Kidney (tissue), 14 donors: ENCODE data around the gene ICA1. TPM values are rescaled to one million over a fixed set of nuclear protein-coding genes. Genes with fewer than 3 reads are reported as not detected.

Source experiments
- DNase-seq, 5 donors: peaks; one replicate each; pipeline ENCODE4 v3.0.0-alpha.2; 2013 to 2020
- FAIRE-seq: peaks from 2 replicates; lab custom pipeline; 2012; peaks lifted over from hg19 to GRCh38; lab: Jason Lieb, UNC
- H3K27ac ChIP-seq, 2 donors: one replicate each; pipeline ENCODE4 v1.7.0; 2013; ENCODE audit warnings: low read depth in 2 of 2, low read length in 2 of 2, inconsistent platforms in 1 of 2
- H3K27me3 ChIP-seq: one replicate; pipeline ENCODE4 v1.7.1; 2013; ENCODE audit warnings: low read length, inconsistent platforms; ENCODE audit not compliant: control insufficient read depth, insufficient read depth
- H3K36me3 ChIP-seq, 3 donors: one replicate each; pipeline versions ENCODE4 v1.7.0 to v1.7.1; 2013; ENCODE audit warnings: low read length in 3 of 3, control low read depth in 1 of 3, inconsistent platforms in 1 of 3; ENCODE audit not compliant: insufficient read depth in 3 of 3, control insufficient read depth in 2 of 3
- H3K4me1 ChIP-seq, 3 donors: one replicate each; pipeline versions ENCODE4 v1.7.0 to v1.7.1; 2013; ENCODE audit warnings: low read length in 3 of 3, inconsistent platforms in 1 of 3, low read depth in 1 of 3; ENCODE audit not compliant: control insufficient read depth in 2 of 3, insufficient read depth in 2 of 3
- H3K4me3 ChIP-seq, 3 donors: one replicate each; pipeline versions ENCODE4 v1.7.0 to v1.8.1; 2013; ENCODE audit warnings: low read length in 3 of 3, control low read depth in 1 of 3, inconsistent platforms in 1 of 3
- H3K9ac ChIP-seq, 3 donors: one replicate each; pipeline versions ENCODE4 v1.7.0 to v1.7.1; 2013; ENCODE audit warnings: low read length in 3 of 3, control low read depth in 1 of 3, inconsistent platforms in 1 of 3
- H3K9me3 ChIP-seq, 3 donors: one replicate each; pipeline versions ENCODE4 v1.7.0 to v1.7.1; 2013; ENCODE audit warnings: low read length in 3 of 3, control low read depth in 1 of 3, inconsistent platforms in 1 of 3; ENCODE audit not compliant: control insufficient read depth in 2 of 3, insufficient read depth in 1 of 3
- intact Hi-C: fragments of 100-400 bp; cut with DNase I; formaldehyde crosslinking; loops from one replicate; pipeline ENCODE4 v1.11.1; 2022
- polyA plus RNA-seq: library from polyadenylated mRNA; stranded (reverse); fragments of 350-450 nt; fragmentation: Illumina TruSeq; extraction: RNeasy Lipid Tissue Mini Kit (QIAGEN cat#74804); gene quantifications from one replicate; pipeline ENCODE4 v1.2.3, GENCODE V29; 2014; ENCODE audit warnings: low read depth, low replicate concordance; ENCODE audit not compliant: insufficient read depth
- total RNA-seq: library from RNA; stranded (reverse); fragmentation: NEBNext Ultra II Directional; extraction: Animal tissue kit (Norgen Biotek cat#: 25700); gene quantifications from one replicate; pipeline ENCODE4 v1.2.1, GENCODE V29; 2021
- TF ChIP-seq, protein P1 (sequence below): IDR thresholded peaks from 3 replicates; pipeline ENCODE4 v1.5.1; 2012; ENCODE audit warnings: mild to moderate bottlenecking, moderate library complexity, borderline replicate concordance; ENCODE audit not compliant: insufficient read depth; ENCODE audit errors: extremely low read depth
- donor health status: control.
- donor health status: control.
- donor health status: control.
- donor health status: control.
- donor health status: control.
- donor health status: DM: yes; HTN: yes; CAD: no.
- donor health status: Normal renal cell carcinoma (clear cell type).

The ICA1 gene
- total and polyA plus RNA-seq, 2 donors from 2014 or later = 24.2 to 41.8 TPM

DNA sequence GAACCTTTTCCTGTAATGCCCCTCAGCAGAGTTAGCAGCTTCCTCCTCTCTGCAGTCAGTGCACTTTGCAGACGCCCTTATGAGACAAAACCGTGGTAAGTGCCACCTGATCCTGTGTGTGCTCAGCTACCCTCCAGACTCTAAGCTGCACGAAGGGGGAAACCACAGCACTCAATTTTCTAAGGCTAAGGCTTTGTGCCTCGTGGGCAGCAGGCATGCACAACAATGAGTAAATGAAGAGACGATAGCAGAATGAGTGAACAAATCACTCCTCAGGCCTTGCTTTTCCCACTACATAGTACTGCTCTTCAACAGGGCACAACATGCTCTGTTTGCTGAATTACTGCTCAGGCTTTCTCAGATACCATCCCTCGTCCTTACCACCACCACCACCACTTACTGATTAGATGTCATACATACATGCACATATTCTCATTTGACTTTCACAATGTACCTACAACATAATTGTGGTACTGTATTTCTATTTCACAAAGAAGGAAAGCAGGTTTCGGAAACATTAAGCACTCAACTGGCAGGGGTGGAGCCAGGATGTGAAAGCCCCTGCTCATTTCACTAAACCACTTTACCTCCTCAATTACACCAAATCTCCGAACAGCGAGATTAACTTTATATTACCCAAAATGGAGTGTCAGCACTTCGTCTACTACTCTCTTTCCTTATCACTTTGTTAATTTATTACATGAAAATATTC is 85.4 kb downstream of the ICA1 start:
- Histone ChIP-seq H3K27me3 (no peaks in the 10 kb centered on the region), H3K4me1 (peaks cover 0 to 16% (median 10%) of the 10 kb centered on the region in 3 donors), H3K4me3 (no peak overlapping the region), H3K9ac (no peak overlapping the region), H3K27ac (no peak overlapping the region), H3K9me3 (no peaks in the 10 kb centered on the region), H3K36me3 (no peaks in the 10 kb centered on the region)
- DNase-seq (no peak), FAIRE-seq (no peak)
- intact Hi-C loops = no loop called here
- TF ChIP-seq, protein P1, sequence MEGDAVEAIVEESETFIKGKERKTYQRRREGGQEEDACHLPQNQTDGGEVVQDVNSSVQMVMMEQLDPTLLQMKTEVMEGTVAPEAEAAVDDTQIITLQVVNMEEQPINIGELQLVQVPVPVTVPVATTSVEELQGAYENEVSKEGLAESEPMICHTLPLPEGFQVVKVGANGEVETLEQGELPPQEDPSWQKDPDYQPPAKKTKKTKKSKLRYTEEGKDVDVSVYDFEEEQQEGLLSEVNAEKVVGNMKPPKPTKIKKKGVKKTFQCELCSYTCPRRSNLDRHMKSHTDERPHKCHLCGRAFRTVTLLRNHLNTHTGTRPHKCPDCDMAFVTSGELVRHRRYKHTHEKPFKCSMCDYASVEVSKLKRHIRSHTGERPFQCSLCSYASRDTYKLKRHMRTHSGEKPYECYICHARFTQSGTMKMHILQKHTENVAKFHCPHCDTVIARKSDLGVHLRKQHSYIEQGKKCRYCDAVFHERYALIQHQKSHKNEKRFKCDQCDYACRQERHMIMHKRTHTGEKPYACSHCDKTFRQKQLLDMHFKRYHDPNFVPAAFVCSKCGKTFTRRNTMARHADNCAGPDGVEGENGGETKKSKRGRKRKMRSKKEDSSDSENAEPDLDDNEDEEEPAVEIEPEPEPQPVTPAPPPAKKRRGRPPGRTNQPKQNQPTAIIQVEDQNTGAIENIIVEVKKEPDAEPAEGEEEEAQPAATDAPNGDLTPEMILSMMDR = no peak

DNA sequence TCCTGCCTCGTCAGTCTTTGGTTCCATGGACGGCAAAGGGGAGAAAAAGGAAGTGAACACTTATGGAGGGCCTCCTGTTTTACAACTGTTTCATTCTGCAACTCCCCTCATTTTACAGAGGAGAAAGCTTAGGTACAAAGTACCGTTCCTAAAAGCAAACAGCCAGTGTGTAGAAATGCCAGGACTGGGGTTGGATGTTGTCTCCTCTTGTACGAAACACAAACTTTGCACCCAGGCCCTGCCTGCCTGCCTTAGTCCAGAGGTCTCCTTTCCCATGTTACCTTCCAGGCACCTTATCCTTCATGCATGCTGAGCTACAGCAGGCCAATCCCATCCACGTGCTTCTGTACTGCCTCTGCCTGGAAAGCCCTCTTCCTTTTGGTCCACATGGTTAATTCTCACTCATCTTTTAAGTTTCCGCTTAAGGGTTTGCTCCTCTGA is 86.0 kb downstream of the ICA1 start:
- no peak for FAIRE-seq
- H3K27ac ChIP-seq = no peak overlapping the region

DNA sequence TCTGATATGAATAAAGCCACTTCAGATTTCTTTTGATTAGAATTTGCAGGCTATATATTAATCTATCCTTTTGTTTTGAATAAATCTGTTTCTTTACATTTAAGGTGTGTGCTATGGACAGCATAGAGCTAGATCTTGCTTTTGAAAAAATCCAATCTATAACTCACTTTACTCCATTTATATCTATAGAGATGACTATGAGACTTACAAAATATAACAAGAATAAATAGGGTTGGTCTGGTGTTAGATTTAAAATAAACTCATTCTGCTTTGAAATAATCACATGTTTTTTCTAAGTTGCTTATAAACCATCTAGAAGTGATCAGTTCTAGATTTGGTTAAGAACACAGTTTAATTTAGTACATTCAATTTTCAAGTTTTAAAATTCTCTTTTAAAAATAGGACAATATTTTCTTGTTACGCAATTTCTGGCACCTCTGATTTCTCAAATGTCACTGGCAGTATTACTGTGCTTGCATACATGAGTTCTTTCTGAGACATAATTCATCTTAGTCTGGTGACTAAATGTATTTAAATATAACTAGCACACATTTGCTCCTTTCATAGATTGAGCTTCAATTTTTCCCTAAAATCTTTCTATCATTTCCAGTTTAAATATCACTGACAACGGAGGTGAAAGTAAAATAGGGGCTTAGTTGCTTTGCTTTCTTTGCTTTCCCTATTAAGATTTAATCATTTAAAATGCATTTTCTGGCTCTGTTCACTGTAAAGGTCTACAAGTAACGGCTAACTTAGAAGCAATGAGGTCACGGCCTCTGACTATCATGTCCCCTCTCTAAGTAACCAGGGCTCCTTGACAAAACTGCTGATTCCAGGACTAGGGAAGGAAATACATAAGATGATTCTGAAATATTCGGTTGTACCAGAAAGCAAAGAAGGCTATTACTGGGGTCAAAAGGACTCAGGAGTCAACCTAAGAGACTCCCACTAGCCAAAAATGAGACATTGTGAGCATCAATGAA is 89.3 kb downstream of the ICA1 start:
- intact Hi-C loops = no loop called here
- no peak for DNase-seq
- Histone ChIP-seq H3K4me1 (peaks cover 0 to 11% (median 10%) of the 10 kb centered on the region in 3 donors), H3K9me3 (no peaks in the 10 kb centered on the region), H3K9ac (no peak overlapping the region), H3K36me3 (no peaks in the 10 kb centered on the region), H3K4me3 (no peak overlapping the region), H3K27me3 (no peaks in the 10 kb centered on the region), H3K27ac (no peak overlapping the region)
- TF ChIP-seq, protein P1 = no peak
- no peak for FAIRE-seq

More for the DNA sequence above, 86.0 kb downstream of the ICA1 start:
- Histone ChIP-seq H3K36me3 (no peaks in the 10 kb centered on the region), H3K4me1 (peaks cover 0 to 16% (median 10%) of the 10 kb centered on the region in 3 donors), H3K4me3 (no peak overlapping the region), H3K9ac (no peak overlapping the region), H3K27me3 (no peaks in the 10 kb centered on the region), H3K9me3 (no peaks in the 10 kb centered on the region)
- intact Hi-C loops = no loop called here
- TF ChIP-seq, protein P1 = no peak
- DNase-seq = no peak
